Testis (tissue), 3 donors: ENCODE data around the gene CST9. TPM values are rescaled to one million over a fixed set of nuclear protein-coding genes. Genes with fewer than 3 reads are reported as not detected.

ENCODE experiments used
- DNase-seq: peaks from one replicate; pipeline ENCODE4 v3.0.0-alpha.2; 2019
- H3K27ac ChIP-seq, 2 donors: fragments of 200-600 bp; sonication (generic); one replicate each; pipeline ENCODE4 v1.5.1; 2019
- H3K27me3 ChIP-seq: fragments of 200-600 bp; sonication (generic); one replicate; pipeline ENCODE4 v1.5.1; 2019
- H3K36me3 ChIP-seq: fragments of 200-600 bp; sonication (generic); one replicate; pipeline ENCODE4 v1.5.1; 2017; ENCODE audit warnings: low read depth; ENCODE audit errors: missing control alignments
- H3K4me1 ChIP-seq: fragments of 200-600 bp; sonication (generic); one replicate; pipeline ENCODE4 v1.5.1; 2019
- H3K4me3 ChIP-seq, 2 donors: fragments of 200-600 bp; sonication (generic); one replicate each; pipeline ENCODE4 v1.5.1; 2017 to 2019
- H3K9me3 ChIP-seq: fragments of 200-600 bp; sonication (generic); one replicate; pipeline ENCODE4 v1.5.1; 2017
- CTCF ChIP-seq, 3 experiments: fragments of 450-650 bp in 2 of 3; fragments of 200-600 bp in 1 of 3; sonication (generic) in 1 of 3; IDR thresholded peaks; one replicate each; pipeline ENCODE4 v1.5.1; 2016 to 2019; ENCODE audit warnings: antibody characterized with exemption in 3 of 3, mild to moderate bottlenecking in 2 of 3, moderate library complexity in 1 of 3
- POLR2A ChIP-seq: fragments of 450-650 bp; IDR thresholded peaks from one replicate; pipeline ENCODE4 v1.6.1; 2017; ENCODE audit warnings: antibody characterized with exemption, mild to moderate bottlenecking, moderate library complexity
- WGBS, 2 donors: methylation state at CpG; one replicate each; pipeline ENCODE4 v1.1.5; 2018; 5-methylcytosine and 5-hydroxymethylcytosine counted together
- intact Hi-C: fragments of 100-400 bp; cut with DNase I; formaldehyde crosslinking; loops from one replicate; pipeline ENCODE4 v1.15.1; 2023; ENCODE audit warnings: low total_unique reads
- polyA plus RNA-seq: library from polyadenylated mRNA; stranded (reverse); fragments of 350-450 nt; fragmentation: Illumina TruSeq; extraction: RNeasy Lipid Tissue Mini Kit (QIAGEN cat#74804); gene quantifications from one replicate; pipeline ENCODE4 v1.2.3, GENCODE V29; 2014; ENCODE audit warnings: low read depth, low replicate concordance; ENCODE audit not compliant: insufficient read depth
- total RNA-seq, 2 donors: library from RNA; depleted of rRNA; stranded (reverse); fragments of >200 nt; gene quantifications; one replicate each; pipeline ENCODE4 v1.2.3, GENCODE V29; 2016

Gene CST9
- total and polyA plus RNA-seq, 3 donors from 2014 or later: 0.19 TPM; not detected in 2

- Histone ChIP-seq H3K9me3 (no peaks in the 10 kb centered on the region), H3K36me3 (no peaks in the 10 kb centered on the region), H3K27ac (peak overlapping the region in 1 of 2 donors; percentile 19), H3K4me3 (no peak overlapping the region), H3K4me1 (peaks cover 3% of the 10 kb centered on the region), H3K27me3 (no peaks in the 10 kb centered on the region)
- TF ChIP-seq POLR2A: no peak
- no peak for TF ChIP-seq CTCF (IDR thresholded peaks at IDR 0.05)
- intact Hi-C loops: no loop called here
- DNase-seq: peak; percentile 66
Observed at GRCh38 chr20:23613676-23614075, 8.0 kb upstream of the CST9 start.

GRCh38 chr20:23612396-23612795 is 6.7 kb upstream of the CST9 start:
- WGBS, 2 donors: 51 to 65% methylated on average over 2 of the region's 2 CpGs
- H3K36me3 ChIP-seq: no peaks in the 10 kb centered on the region
- H3K27me3 ChIP-seq: no peaks in the 10 kb centered on the region
- H3K4me1 ChIP-seq: peaks cover 3% of the 10 kb centered on the region
- intact Hi-C loops: no loop called here
- H3K27ac ChIP-seq: peak overlapping the region in 1 of 2 donors; percentile 19
- no peaks in the 10 kb centered on the region for H3K9me3 ChIP-seq
- DNase-seq: no peak
- H3K4me3 ChIP-seq: no peak overlapping the region
- TF ChIP-seq CTCF (IDR thresholded peaks at IDR 0.05) (no peak), POLR2A (no peak)

GRCh38 chr20:23609486-23610109 is 3.9 kb upstream of the CST9 start:
- DNase-seq: no peak
- Histone ChIP-seq H3K4me3 (no peak overlapping the region), H3K36me3 (no peaks in the 10 kb centered on the region), H3K27me3 (no peaks in the 10 kb centered on the region), H3K4me1 (peaks cover 6% of the 10 kb centered on the region), H3K9me3 (no peaks in the 10 kb centered on the region), H3K27ac (no peak overlapping the region)
- intact Hi-C loops: loop anchor here (10.0 kb wide), 1 partner anchor 165 kb away; no protein-coding TSS in a partner anchor
- 90 to 96% methylated on average over 5 of the region's 5 CpGs for WGBS, 2 donors
- TF ChIP-seq POLR2A: no peak
- TF ChIP-seq CTCF (IDR thresholded peaks at IDR 0.05): no peak

GRCh38 chr20:23608251-23608846 is 2.6 kb upstream of the CST9 start:
- DNase-seq: no peak
- H3K9me3 ChIP-seq: no peaks in the 10 kb centered on the region
- H3K36me3 ChIP-seq: no peaks in the 10 kb centered on the region
- WGBS, 2 donors: 76 to 78% methylated on average over 8 to 18 of the region's 18 CpGs
- no peaks in the 10 kb centered on the region for H3K27me3 ChIP-seq
- peaks cover 6% of the 10 kb centered on the region for H3K4me1 ChIP-seq
- H3K4me3 ChIP-seq: no peak overlapping the region
- no peak overlapping the region for H3K27ac ChIP-seq
- TF ChIP-seq POLR2A: no peak
- no peak for TF ChIP-seq CTCF (IDR thresholded peaks at IDR 0.05)
- intact Hi-C loops: loop anchor here (10.0 kb wide), 1 partner anchor 164 kb away; no protein-coding TSS in a partner anchor
